ENCODE data around the gene CACNB1.

GRCh38 chr17:39167476-39167875 is 30.0 kb downstream of the CACNB1 start:
- TF ChIP-seq POLR2A (IDR thresholded peaks at IDR 0.05): no peak
- no peak for TF ChIP-seq CTCF (IDR thresholded peaks at IDR 0.05)
